Measurements from ENCODE around the gene TWSG1. TPM values are rescaled to one million over a fixed set of nuclear protein-coding genes. Genes with fewer than 3 reads are reported as not detected.

The TWSG1 gene
- total RNA-seq, 6 experiments from 2014 or later: 3.7 to 11.3 (median 5.9) TPM

GRCh38 chr18:9380101-9380500, 45.5 kb downstream of the TWSG1 start:
- no peak for DNase-seq
- H3K36me3 ChIP-seq: no peaks in the 10 kb centered on the region

GRCh38 chr18:9380621-9381395, 46.2 kb downstream of the TWSG1 start:
- WGBS (ENCODE audit: insufficient coverage, low coverage, low lambda C conversion rate, missing lambda C conversion rate): 76% methylated on average over 4 of the region's 4 CpGs
- no peaks in the 10 kb centered on the region for H3K27me3 ChIP-seq
- no peak overlapping the region for H3K27ac ChIP-seq
- no peak overlapping the region for H3K4me3 ChIP-seq
- no peak for DNase-seq
- no peaks in the 10 kb centered on the region for H3K36me3 ChIP-seq
- no peak for TF ChIP-seq CTCF (IDR thresholded peaks at IDR 0.05)
- no peak for TF ChIP-seq POLR2A (IDR thresholded peaks at IDR 0.05)
- ATAC-seq: no peak
- intact Hi-C loops (cut with DNase I): no loop called here
- no peaks in the 10 kb centered on the region for H3K9me3 ChIP-seq
- H3K4me1 ChIP-seq: no peaks in the 10 kb centered on the region

More at GRCh38 chr18:9380101-9380500, 45.5 kb downstream of the TWSG1 start:
- 89% methylated on average over 2 of the region's 2 CpGs for WGBS (ENCODE audit: insufficient coverage, low coverage, low lambda C conversion rate, missing lambda C conversion rate)
- H3K27ac ChIP-seq: no peak overlapping the region
- TF ChIP-seq CTCF (IDR thresholded peaks at IDR 0.05) (no peak), POLR2A (IDR thresholded peaks at IDR 0.05) (no peak)
- no peaks in the 10 kb centered on the region for H3K4me1 ChIP-seq
- no peaks in the 10 kb centered on the region for H3K27me3 ChIP-seq
- ATAC-seq: no peak
- H3K9me3 ChIP-seq: no peaks in the 10 kb centered on the region
- intact Hi-C loops (cut with DNase I): no loop called here
- H3K4me3 ChIP-seq: no peak overlapping the region

GRCh38 chr18:9386879-9387278, 52.3 kb downstream of the TWSG1 start:
- Histone ChIP-seq H3K9me3 (peaks cover 0 to 7% (median 0%) of the 10 kb centered on the region in 4 donors), H3K27ac (no peak overlapping the region), H3K27me3 (no peaks in the 10 kb centered on the region), H3K4me1 (no peaks in the 10 kb centered on the region), H3K36me3 (no peaks in the 10 kb centered on the region), H3K4me3 (no peak overlapping the region)
- ATAC-seq (no peak), DNase-seq (no peak)
- intact Hi-C loops (cut with DNase I): no loop called here
- WGBS (ENCODE audit: insufficient coverage, low coverage, low lambda C conversion rate, missing lambda C conversion rate): 60% methylated on average over 1 of the region's 1 CpG
- TF ChIP-seq POLR2A (IDR thresholded peaks at IDR 0.05): no peak
- no peak for TF ChIP-seq CTCF (IDR thresholded peaks at IDR 0.05)

GRCh38 chr18:9387891-9388290, 53.3 kb downstream of the TWSG1 start:
- H3K4me1 ChIP-seq: no peaks in the 10 kb centered on the region
- H3K4me3 ChIP-seq: no peak overlapping the region
- no peak for ATAC-seq
- TF ChIP-seq CTCF (IDR thresholded peaks at IDR 0.05) (no peak), POLR2A (IDR thresholded peaks at IDR 0.05) (no peak)
- WGBS (ENCODE audit: insufficient coverage, low coverage, low lambda C conversion rate, missing lambda C conversion rate): 83% methylated on average over 1 of the region's 1 CpG
- H3K27me3 ChIP-seq: no peaks in the 10 kb centered on the region
- H3K9me3 ChIP-seq: peaks cover 0 to 7% (median 0%) of the 10 kb centered on the region in 4 donors
- H3K27ac ChIP-seq: no peak overlapping the region
- no peaks in the 10 kb centered on the region for H3K36me3 ChIP-seq
- no peak for DNase-seq
- intact Hi-C loops (cut with DNase I): no loop called here

Data from right lobe of liver (tissue), 6 donors.